HepG2 (cell line): ENCODE measurements around the gene SVOPL. TPM values are rescaled to one million over a fixed set of nuclear protein-coding genes. Genes with fewer than 3 reads are reported as not detected.

ENCODE experiments used
- AGO1 ChIP-seq: fragments of 200-400 bp; formaldehyde crosslinking; IDR thresholded peaks from 2 replicates; pipeline ENCODE4 v1.6.1; 2017; ENCODE audit warnings: mild to moderate bottlenecking, low read depth, low read length, moderate library complexity; ENCODE audit not compliant: poor library complexity, severe bottlenecking
- CEBPZ ChIP-seq: IDR thresholded peaks from 2 replicates; pipeline ENCODE4 v1.6.1; 2012; ENCODE audit warnings: low read length, improper control_type of control experiment
- PRDM4 ChIP-seq: sonication (generic); formaldehyde crosslinking; IDR thresholded peaks from 2 replicates; pipeline ENCODE4 v1.9.0; 2021; ENCODE audit warnings: missing genetic modification reagents, borderline replicate concordance
- ZBTB4 ChIP-seq: sonication (generic); formaldehyde crosslinking; IDR thresholded peaks from 2 replicates; pipeline ENCODE4 v1.4.0; 2020; ENCODE audit warnings: missing genetic modification reagents, mild to moderate bottlenecking, borderline replicate concordance
- ZBTB8A ChIP-seq: sonication (generic); formaldehyde crosslinking; IDR thresholded peaks from 2 replicates; pipeline ENCODE4 v1.4.0; 2020; ENCODE audit warnings: mild to moderate bottlenecking, low read depth, missing genetic modification reagents, borderline replicate concordance
- ZNF574 ChIP-seq: sonication (generic); formaldehyde crosslinking; IDR thresholded peaks from 2 replicates; pipeline ENCODE4 v1.4.0; 2020; ENCODE audit warnings: missing genetic modification reagents
- polyA plus RNA-seq, 8 experiments: library from polyadenylated mRNA; depleted of rRNA in 3 of 8; stranded (reverse) in 7 of 8; unstranded in 1 of 8; fragments of >200 nt; fragmentation: Illumina TruSeq in 4 of 8; extraction: Trizol in 4 of 8; gene quantifications; 2 replicates each; pipeline versions ENCODE4 v1.2.1 to v1.2.3, GENCODE V29; 2011 to 2016; ENCODE audit warnings: low read depth in 4 of 8, missing spikeins in 1 of 8, mixed read lengths in 1 of 8; ENCODE audit not compliant: insufficient read depth in 1 of 8
- total RNA-seq, 5 experiments: library from RNA; depleted of rRNA; stranded (reverse); fragments of >200 nt; fragmentation: Illumina TruSeq; extraction: Trizol; gene quantifications; 2 replicates each; pipeline ENCODE4 v1.2.3, GENCODE V29; 2016; ENCODE audit warnings: low read depth in 1 of 5

Gene SVOPL
- total and polyA plus RNA-seq, 2 of the 13 experiments (the other 11 are each of a cell fraction or from before 2014, with no cell fraction given) = not detected

- no peak for TF ChIP-seq ZNF574
- TF ChIP-seq PRDM4 (CRISPR knock-in tag) = no peak
- no peak for TF ChIP-seq CEBPZ
- TF ChIP-seq AGO1 = no peak
- no peak for TF ChIP-seq ZBTB4
- TF ChIP-seq ZBTB8A = no peak
Measured at GRCh38 chr7:138654616-138655015, 46.5 kb downstream of the SVOPL start (continued).
